Tibial nerve (tissue), 3 donors: ENCODE measurements around the gene MAP7D1.

ENCODE experiments used
- POLR2A ChIP-seq, 2 donors: fragments of 450-650 bp; IDR thresholded peaks; one replicate each; pipeline ENCODE4 v1.6.1; 2017; ENCODE audit warnings: antibody characterized with exemption in 2 of 2, mild to moderate bottlenecking in 2 of 2, moderate library complexity in 2 of 2
- TF ChIP-seq, protein P1 (sequence below), 5 experiments: fragments of 200-600 bp in 3 of 5; fragments of 450-650 bp in 2 of 5; sonication (generic) in 3 of 5; IDR thresholded peaks; one replicate each; pipeline ENCODE4 v1.5.1; 2016 to 2019; ENCODE audit warnings: antibody characterized with exemption in 5 of 5, mild to moderate bottlenecking in 3 of 5, moderate library complexity in 2 of 5

DNA sequence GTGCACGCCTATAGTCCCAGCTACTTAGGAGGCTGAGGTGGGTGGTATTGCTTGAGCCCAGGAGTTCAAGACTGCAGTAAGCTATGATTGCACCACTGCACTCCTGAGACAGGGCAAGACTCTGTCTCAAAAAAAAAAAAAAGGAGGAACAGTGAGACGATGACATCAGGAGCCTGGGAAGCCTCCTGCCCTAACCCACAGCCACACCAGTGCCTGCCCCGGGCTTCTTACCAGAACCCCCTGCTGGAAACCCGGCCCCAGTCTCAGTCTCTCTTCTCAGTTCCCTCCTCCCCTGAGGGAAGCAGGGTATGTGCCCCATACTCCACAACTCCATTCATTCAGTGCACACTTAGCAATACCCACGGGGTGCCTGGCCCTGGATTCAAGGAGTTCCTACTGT lies 40.0 kb upstream of the MAP7D1 start:
- TF ChIP-seq, protein P1, sequence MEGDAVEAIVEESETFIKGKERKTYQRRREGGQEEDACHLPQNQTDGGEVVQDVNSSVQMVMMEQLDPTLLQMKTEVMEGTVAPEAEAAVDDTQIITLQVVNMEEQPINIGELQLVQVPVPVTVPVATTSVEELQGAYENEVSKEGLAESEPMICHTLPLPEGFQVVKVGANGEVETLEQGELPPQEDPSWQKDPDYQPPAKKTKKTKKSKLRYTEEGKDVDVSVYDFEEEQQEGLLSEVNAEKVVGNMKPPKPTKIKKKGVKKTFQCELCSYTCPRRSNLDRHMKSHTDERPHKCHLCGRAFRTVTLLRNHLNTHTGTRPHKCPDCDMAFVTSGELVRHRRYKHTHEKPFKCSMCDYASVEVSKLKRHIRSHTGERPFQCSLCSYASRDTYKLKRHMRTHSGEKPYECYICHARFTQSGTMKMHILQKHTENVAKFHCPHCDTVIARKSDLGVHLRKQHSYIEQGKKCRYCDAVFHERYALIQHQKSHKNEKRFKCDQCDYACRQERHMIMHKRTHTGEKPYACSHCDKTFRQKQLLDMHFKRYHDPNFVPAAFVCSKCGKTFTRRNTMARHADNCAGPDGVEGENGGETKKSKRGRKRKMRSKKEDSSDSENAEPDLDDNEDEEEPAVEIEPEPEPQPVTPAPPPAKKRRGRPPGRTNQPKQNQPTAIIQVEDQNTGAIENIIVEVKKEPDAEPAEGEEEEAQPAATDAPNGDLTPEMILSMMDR (IDR thresholded peaks at IDR 0.05), result no peak
- no peak for TF ChIP-seq POLR2A (IDR thresholded peaks at IDR 0.05)
